Pons (tissue), 1 donor: ENCODE results near the gene ZNF470.

Experiments
- DNase-seq: peaks from one replicate; pipeline ENCODE4 v3.0.0-alpha.2; 2016; ENCODE audit warnings: low spot score

The ZNF470 gene

DNA sequence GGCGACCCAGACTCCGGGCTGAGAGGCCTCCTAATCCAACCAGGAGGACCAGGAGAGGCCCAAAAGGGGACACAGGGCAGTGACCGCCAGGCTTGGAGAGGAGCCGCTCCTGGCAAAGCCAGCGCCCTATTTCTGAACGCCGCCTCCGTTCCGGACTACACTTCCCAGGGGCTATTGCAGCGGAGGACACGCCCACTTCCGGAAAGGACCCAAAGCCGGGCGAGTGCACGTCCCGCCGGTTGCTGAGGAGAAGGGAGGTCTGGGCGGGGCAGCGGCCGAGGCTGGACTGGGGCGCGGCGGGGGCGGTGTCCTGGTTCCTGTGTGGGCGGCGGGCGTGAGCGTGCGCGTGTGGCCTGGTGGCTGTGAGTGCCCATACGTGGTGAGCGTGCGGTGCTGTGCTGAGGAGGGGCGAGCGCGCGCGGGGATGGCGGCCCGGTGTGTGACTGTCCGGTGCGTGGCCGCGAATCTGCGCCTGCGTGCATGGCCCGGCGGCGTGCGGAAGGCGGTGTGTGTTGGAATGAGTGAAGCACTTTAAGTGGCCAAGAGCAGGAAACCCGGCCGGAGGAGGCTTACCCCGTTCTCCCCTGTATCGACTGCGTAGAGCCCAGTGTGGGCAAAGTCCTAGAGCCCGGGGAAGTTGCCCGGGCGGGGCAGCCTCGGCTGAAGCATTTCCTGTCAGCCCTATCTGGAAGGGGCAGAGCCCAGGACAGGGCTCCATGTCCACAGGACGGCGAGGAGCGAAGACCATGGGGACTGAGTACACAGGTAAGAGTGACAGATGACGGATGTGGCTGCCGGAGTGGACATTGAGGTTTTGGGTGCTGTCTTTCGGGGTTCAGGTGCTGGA lies at the start of gene ZNF470:
TSS of gene ZNF470 (plus strand) at position 195 of the 847 bp plus-strand sequence. CDS start 2,844 bp downstream, outside the sequence.
- DNase-seq: peak; percentile 89

DNA sequence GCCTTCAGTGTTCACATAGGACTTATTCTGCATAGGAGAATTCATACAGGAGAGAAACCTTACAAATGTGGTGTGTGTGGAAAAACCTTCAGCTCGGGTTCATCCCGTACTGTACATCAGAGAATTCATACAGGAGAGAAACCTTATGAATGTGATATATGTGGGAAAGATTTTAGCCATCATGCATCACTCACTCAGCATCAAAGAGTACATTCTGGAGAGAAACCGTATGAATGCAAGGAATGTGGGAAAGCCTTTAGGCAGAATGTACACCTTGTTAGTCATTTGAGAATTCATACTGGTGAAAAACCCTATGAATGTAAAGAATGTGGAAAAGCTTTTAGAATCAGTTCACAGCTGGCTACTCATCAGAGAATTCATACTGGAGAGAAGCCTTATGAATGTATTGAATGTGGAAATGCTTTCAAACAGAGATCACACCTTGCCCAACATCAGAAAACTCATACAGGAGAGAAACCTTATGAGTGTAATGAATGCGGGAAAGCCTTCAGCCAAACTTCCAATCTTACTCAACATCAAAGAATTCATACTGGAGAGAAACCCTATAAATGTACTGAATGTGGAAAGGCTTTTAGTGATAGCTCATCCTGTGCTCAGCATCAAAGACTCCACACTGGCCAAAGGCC lies 41.9 kb upstream of the ZNF470 start:
- no peak for DNase-seq

DNA sequence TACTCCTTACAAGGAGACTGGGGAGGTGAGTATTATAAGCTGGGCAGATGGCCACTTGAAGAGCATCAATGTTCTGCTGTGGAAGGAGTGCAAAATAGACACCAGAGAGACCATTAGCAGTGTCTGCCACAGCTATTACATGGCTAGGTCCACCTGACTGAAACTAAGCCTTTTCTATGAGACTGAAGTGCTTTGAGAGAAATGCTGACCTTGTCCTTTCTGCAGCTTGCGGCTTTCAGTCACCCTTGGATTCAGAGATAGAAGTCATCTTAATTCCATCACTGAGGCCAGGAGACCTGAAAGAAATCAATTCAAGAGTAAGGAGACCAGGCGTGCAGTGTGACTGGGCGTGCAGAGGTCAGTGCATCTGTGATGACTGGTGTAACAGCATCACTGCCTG lies 29.8 kb upstream of the ZNF470 start:
- DNase-seq: no peak

DNA sequence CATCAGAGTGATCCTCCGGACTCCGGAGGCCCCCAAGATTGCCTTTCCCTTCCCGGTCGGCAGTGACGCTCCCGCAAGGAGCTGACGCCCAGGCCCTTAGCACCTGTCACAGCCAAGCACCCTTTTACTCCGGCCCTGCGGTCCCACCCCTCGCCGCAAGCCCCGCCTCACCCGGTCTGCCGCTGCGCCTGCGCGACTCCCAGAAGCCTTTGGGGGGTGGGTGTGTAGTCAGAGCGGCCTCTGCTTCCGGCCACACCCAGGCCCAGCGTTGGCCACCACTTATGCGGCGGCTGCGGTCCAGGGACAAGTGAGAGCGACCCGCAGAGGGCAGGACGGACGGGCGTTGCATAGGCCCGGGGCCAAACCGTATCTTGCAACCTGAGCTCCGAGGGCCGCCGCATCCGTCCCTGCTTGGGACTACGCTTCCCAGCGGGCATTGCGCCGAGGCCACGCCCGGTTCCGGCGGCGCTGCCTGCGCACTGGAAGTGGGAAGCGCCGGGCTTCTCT lies 29.0 kb upstream of the ZNF470 start:
- DNase-seq: peak; percentile 85

DNA sequence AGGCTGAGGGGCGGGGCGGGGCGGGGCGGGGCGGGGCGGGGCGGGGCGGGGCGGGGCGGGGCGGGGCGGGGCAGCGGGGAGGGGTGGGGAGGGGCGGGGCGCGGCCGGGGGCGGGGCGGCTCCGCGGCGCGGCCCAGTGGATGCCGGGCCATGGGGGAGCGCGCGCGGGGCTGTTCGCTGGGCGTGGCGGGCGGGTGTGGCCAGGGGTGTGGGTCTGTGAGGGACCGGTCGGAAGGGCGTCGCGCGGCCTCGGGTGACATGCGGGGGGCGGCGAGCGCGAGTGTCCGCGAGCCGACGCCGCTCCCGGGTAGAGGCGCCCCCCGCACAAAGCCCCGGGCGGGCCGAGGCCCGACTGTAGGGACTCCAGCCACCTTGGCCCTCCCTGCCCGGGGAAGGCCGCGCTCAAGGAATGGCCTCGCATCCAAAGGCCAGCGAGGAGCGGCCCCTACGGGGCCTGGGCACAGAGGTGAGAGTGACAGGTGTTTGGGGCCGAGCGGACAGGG lies 28.5 kb upstream of the ZNF470 start, which contains the start of gene ZFP28:
TSS of gene ZFP28 (plus strand) at position 188 of the 503 bp plus-strand sequence. CDS start at position 259, 71 bp downstream.
- no peak for DNase-seq

DNA sequence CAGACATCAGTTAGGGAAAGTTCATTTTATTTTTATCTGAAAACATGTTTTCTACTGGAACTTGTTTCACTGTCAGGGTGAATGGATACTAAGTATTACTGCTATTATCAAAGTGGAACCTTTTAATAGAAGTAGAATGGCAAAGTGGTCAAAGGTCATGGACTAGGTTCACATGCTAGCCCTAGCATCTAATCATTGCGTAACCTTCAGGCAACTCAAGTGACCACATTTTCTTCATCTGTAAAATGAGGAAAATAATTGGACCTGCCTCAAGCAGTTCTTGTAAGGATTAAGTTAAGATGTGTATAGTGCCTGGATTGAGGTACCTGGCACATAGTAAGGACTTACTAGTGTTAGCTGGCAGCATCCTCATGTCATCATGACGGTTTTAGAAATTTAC lies 23.5 kb upstream of the ZNF470 start:
- no peak for DNase-seq

DNA sequence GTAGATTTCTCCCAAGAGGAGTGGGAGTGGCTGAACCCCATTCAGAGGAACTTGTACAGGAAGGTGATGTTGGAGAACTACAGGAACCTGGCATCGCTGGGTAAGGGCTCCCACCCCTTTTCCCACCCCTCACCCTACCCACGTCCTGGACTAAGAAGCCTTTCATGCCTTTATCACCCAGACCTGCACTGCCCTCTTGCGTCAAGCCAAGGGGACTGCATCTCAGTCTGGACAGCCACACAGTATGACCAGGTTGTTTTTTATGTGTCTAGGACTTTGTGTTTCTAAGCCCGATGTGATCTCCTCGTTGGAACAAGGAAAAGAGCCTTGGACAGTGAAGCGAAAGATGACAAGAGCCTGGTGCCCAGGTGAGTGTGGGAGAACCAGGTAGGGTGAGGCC lies 19.7 kb upstream of the ZNF470 start:
- DNase-seq: no peak

DNA sequence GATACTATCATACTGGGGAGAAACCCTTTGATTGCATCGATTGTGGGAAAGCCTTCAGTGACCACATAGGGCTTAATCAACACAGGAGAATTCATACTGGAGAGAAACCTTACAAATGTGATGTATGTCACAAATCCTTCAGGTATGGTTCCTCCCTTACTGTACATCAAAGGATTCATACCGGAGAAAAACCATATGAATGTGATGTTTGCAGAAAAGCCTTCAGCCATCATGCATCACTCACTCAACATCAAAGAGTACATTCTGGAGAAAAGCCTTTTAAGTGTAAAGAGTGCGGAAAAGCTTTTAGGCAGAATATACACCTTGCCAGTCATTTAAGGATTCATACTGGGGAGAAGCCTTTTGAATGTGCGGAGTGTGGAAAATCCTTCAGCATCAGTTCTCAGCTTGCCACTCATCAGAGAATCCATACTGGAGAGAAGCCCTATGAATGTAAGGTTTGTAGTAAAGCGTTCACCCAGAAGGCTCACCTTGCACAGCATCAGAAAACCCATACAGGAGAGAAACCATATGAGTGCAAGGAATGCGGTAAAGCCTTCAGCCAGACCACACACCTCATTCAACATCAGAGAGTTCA lies 12.9 kb upstream of the ZNF470 start:
- DNase-seq: no peak

DNA sequence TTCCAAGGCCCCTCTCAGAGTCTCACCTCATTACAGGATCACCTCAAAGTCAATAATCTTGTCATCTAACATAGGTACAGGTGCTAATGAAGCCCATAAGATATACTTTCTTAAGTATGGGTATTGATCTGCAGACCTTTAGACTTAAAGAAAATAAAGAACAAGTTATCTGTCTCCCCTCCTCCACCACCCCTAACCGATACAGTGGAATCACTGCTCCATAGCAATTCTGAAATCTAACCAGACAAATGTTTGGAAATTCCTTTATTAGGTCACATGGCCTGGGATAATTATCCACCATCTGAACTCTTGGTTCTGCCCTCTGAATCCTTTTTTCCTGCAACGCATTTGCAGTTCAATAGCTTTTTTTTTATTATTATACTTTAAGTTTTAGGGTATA lies 4.5 kb upstream of the ZNF470 start:
- no peak for DNase-seq

DNA sequence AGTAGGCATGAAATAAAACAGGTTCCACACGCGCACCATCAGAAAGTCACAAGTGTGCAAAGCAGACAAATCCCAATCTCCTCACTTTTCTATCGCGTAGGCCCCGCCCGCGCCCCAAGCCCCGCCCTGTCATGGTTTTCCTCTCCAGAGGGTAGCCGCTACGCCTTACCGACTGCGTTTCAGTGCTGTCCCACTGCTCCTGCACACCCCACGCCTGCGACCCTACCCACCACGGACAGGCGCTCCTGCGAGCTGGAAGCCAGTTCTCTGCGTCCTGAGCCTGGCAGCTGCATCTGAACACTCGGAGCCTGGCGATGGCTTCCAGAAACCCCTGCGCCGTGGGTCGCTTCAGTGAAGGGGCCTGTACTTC lies 379 bp upstream of the ZNF470 start:
- peak; percentile 6 for DNase-seq

DNA sequence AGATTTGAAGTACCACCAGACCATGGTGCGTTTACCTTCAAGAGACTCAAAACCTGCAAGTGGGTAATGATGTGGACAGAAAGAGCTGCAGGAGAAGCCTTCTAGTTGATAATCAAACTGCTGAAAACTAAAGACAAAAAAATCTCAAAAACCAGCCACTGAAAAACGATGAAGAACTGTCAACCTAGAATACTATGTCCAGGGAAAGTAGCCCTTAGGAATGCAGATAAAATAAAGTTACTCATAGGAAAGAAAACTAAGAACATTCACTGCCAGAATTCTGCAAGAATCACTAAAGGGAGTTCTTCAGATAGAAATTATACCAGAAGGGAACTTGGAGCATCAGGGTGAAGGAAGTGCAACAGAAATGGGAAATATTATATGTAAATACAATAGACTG lies 5.3 kb downstream of the ZNF470 start:
- no peak for DNase-seq

DNA sequence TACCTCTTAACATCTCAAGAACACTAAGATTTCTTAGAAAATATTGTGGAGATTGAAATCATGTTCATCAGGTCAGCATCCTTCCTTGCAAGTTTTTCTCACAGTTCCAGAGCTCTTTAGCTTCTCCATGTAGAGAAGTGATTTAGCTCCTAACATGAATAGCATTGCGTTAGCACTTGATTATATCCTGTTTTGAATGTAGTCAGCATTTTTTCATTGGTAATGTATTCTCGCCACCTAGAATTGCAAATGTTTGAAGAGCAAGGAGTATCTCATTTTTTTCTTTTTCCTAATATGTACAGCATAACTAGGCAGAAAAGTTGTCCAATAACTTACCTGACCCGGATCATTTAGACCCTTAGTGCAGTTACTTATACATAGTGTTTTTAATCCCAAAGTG lies 6.6 kb downstream of the ZNF470 start:
- no peak for DNase-seq

DNA sequence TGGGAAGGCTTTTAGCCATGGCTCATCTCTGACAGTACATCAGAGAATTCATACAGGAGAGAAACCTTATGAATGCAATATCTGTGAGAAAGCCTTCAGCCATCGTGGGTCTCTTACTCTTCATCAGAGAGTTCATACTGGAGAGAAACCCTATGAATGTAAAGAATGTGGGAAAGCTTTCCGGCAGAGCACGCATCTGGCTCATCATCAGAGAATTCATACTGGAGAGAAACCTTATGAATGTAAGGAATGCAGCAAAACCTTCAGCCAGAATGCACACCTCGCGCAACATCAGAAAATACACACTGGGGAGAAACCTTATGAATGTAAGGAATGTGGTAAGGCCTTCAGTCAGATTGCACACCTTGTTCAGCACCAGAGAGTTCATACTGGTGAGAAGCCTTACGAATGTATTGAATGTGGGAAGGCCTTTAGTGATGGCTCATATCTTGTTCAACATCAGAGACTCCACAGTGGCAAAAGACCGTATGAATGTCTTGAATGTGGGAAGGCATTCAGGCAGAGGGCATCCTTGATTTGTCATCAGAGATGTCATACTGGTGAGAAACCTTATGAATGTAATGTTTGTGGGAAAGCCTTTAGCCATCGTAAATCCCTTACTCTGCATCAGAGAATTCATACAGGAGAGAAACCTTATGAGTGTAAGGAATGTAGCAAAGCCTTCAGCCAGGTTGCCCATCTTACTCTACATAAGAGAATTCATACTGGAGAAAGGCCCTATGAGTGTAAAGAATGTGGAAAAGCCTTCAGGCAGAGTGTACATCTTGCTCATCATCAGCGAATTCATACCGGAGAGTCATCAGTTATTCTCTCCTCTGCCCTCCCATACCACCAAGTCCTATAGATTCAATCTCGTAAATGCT lies 10.7 kb downstream of the ZNF470 start:
- DNase-seq: no peak

DNA sequence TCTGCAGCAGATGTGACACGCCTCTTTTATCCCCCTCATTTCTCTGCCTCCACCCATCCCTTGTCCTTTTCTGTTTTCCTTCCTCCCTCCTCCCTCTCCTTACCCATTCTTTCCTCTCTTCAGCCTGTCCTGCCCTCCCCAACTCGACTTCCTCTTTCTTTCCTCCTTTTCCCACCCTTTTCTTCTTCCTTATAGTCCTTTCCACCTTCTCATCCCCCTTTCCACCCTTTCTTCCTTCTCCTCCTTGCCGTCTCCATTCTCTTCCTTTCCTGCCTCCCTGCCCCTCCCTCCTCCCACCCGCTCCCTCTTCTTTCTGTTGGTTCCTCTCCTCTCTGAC lies 27.1 kb downstream of the ZNF470 start:
- DNase-seq: no peak

DNA sequence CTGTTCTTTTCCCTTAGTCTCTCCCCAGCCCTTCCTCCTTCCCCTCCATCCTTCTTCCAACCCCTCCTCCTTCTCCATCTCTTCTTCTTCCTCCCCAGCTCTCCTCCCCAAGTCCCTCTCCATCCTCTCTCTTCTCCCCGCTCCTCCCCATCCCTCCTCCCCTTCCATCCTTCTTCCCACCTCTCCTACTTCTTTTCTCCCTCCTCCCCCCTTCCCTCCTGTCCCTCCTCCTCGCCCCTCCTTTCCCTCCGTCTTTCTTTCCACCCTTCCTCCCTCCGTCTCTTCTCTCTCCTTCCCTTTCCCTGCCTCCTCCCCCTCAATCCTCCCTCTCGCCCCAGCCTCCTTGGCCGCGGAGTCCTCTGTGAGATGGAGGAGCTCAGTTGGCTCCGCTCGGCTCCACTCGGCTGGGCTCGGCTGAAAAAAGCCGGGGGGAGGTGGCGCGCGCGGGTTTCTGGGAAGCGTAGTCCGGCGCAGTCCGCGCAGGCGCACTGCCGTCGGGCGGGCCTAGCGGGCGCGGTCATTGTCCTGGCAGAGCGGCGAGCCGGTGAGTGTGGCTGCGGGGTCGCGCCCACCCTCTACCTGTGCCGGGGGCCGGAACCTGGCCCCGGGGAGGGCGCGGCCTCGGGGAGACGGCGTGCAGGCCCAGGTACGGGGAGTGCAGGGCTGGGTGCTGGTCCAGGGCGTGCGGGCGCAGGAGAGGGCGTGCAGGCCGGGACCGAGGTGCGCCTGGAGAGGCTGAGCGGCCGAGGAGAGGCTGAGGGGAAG lies 27.7 kb downstream of the ZNF470 start, which contains the start of gene ZNF71:
TSS of gene ZNF71 (plus strand) at position 520 of the 765 bp plus-strand sequence. CDS start 6,257 bp downstream, outside the sequence.
- peak; percentile 66 for DNase-seq

DNA sequence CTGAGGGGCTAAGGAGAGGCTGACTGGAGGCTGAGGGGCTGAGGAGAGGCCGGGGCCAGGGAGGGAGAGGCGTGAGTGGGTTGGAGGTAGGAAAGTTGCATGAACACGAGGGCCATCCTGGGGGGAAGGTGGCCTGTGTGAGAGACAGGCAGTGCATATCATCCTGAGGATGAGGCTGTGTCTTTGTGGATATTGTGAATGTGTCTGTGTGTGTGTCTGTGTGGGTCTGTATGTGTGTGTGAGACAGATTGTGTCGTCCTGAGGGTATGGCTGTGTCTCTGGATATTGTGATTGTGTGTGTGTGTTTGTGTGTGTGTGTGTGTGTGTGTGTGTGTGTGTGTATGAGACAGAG lies 28.3 kb downstream of the ZNF470 start:
- no peak for DNase-seq

DNA sequence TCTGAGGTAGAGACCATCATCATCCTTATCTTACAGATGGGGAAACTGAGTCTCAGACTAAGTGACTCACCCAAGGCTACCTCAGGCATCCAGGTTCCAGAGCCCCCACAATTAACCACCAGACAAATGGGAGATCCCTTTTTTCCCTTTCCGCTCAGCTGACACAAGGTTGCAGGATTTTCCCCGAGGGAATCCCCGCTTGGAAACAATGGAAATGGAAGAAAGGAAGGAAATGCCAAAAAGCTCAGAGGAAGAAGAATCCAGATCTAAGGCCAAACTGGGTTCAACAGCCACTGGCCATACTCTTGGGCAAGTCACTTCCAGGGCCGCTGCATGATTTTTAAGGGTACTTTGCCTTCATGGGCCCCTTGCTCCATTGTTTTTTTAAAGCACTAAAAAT lies 29.4 kb downstream of the ZNF470 start:
- no peak for DNase-seq

DNA sequence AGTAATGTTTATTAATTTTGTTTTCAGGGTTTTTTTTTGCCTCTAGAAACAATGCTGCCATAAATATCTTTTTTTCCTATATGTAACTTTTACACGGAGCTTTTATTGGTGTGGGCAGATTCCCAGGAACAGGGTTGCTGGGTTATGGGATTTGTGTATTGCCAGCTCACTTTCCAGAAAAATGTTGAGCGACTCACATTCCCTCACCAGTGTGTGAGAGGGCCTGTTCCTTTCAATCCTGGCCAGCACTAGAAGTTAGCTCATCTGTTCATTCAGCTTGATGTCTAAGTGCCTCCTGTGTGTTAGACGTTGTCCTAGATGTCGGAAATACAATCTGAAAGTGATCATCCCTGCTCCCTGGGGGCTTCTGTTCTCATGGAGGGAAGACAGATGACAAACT lies 30.4 kb downstream of the ZNF470 start:
- DNase-seq: no peak

DNA sequence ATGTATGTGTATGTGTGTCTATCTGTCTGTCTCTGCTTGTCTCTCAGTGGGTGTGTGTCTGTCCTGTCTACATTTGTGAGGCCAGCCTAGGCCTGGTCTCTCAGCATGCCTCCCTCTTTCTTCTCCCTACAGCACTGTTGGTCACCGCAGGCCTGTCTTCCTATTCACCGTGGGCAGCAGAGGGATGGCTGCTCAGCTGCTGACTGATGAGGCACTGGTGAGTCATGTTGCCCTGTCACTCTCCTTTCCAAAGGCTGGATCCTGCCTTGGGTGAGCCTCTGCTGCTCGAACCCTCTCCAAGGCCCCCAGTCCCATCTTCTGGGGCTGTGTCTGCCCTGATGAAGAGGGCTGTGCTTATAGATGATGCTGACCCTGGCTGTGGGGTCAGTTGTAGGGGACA lies 34.1 kb downstream of the ZNF470 start:
- DNase-seq: no peak

DNA sequence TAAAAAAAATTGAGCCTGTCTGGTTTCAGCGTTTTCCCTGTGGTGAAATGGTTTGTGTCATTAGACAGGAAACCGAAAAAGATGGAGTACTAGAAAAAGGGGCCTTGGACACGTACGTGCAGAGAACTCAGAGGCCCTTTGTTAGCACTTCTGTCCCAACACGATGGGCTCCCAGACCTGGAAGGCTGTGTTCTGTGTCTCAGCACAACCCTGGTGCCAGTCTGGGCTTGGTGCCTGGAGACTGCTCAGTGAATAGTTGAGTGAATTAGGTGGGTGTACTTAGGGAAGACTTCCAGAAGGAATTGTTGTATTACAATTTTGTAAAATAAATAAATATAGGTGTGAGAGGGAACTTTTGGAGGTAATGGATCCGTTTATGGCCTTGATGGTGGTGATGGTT lies 36.6 kb downstream of the ZNF470 start:
- peak; percentile 16 for DNase-seq
